Stimulated activated CD4-positive, alpha-beta T cell treated with anti-CD3 and anti-CD28 coated beads, Interleukin-2, amount 100 ng/mL, for 24 hours (primary cell): ENCODE data around the gene ZNF780A.
"Not testable (repeated sequence)": the region's sequence is repeated elsewhere in the genome, so short reads cannot be mapped to it uniquely, and the experiment has no call there.

Experiments
- DNase-seq, 2 donors: peaks; one replicate each; pipeline ENCODE4 v3.0.0-alpha.2; 2020

The ZNF780A gene

DNA sequence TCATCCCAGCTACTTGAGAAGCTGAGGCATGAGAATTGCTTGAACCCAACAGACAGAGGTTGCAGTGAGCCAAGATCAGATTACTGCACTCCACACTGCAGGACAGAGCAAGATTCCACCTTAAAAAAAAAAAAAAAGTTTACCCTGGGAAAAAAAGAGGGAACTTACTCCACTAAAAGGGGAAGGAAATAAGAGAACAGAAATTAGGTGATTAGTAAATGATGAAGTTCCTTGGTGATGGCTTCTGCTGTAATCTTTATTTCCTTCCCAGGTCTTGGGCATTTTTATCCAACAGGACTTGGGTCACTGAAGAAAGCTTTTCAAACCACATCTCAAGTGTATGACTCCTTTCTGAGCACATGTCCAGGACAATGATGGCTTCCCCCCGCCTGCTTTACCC, 9.3 kb downstream of the ZNF780A start:
- DNase-seq: no peak

- no peak for DNase-seq
These were observed 10.5 kb downstream of the ZNF780A start for GRCh38 chr19:40080289-40080688.

GRCh38 chr19:40078377-40078776, 12.4 kb downstream of the ZNF780A start:
- no peak for DNase-seq

DNA sequence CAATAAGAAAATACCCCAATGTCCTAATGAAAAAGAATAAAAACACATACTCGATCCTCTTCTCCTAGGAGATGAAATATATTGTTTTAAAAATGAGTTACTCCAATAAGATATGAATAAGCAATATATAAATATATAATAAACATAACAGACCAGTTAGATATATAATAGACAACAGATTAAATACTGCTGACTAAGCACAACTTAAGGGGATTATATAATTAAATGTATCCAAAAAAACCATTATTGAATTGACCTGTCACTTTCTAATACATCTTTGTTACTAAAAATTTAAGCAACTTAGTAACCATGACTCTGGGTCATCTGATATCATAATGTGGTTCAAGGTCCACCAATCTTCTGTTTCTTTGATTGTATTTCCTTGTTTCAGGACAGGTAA, 20.7 kb downstream of the ZNF780A start:
- DNase-seq: no peak

GRCh38 chr19:40059624-40060023, 31.1 kb downstream of the ZNF780A start:
- DNase-seq: no peak

DNA sequence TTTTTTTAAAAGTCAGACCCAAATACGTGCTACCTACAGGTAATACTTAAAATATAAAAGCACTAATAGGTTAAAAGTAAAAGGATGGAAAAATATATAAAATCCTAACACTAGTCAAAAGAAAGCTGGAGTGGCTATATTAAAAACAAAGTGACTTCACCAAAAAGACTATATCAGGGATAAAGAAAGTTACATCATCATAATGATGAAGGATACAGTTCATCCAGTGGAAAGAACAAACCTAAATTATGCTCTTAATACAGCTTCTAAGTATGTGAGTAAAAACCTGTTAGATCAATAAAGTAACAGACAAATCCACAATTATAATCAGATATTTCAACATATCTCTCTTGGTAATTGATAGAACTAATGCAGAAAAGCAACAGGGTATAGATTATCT, 33.6 kb downstream of the ZNF780A start:
- DNase-seq: no peak

- no peak for DNase-seq
These were observed 34.2 kb downstream of the ZNF780A start for GRCh38 chr19:40056505-40056904.

- peak; percentile 71 for DNase-seq
These were observed 34.8 kb downstream of the ZNF780A start, which contains the start of gene ZNF780B for GRCh38 chr19:40055832-40056504. ZNF780B (minus strand) TSS chr19:40056231; CDS start chr19:40050332, 5,899 bp downstream.

GRCh38 chr19:40055049-40055448, 35.7 kb downstream of the ZNF780A start:
- no peak for DNase-seq

DNA sequence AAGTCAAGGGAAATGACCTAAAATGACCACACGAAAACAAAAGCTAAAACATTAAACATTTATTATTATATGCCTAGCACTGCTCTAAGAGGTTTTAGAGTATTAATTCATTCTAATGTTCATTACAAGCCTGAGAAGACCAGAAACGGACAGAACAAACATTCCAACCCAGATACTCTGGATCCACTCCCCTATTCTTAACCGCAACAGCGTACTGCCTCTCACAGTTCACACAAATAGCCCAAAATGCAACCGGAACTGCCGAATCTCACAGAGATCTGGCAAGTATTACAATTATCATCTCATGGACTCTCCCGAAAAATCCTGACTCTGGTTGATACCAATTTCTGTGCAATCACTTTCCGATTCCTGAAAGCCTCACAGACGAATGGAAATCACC, 36.1 kb downstream of the ZNF780A start:
- no peak for DNase-seq

- DNase-seq: no peak
These were observed 37.3 kb downstream of the ZNF780A start for GRCh38 chr19:40053491-40053890.

DNA sequence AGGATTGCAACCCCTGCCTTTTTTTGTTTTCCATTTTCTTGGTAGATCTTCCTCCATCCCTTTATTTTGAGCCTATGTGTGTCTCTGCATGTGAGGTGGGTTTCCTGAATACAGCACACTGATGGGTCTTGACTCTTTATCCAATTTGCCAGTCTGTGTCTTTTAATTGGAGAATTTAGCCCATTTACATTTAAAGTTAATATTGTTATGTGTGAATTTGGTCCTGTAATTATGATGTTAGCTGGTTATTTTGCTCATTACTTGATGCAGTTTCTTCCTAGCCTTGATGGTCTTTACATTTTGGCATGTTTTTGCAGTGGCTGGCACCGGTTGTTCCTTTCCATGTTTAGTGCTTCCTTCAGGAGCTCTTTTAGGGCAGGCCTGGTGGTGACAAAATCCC, 49.0 kb downstream of the ZNF780A start:
- not testable (repeated sequence) for DNase-seq

DNA sequence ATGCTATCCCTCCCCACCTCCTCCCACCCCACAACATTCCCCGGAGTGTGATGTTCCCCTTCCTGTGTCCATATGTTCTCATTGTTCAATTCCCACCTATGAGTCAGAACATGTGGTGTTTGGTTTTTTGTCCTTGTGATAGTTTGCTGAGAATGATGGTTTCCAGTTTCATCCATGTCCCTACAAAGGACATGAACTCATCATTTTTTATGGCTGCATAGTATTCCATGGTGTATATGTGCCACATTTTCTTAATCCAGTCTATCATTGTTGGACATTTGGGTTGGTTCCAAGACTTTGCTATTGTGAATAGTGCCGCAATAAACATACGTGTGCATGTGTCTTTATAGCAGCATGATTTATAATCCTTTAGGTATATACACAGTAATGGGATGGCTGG, 52.7 kb downstream of the ZNF780A start:
- DNase-seq: not testable (repeated sequence)

GRCh38 chr19:40035996-40036395, 54.7 kb downstream of the ZNF780A start:
- no peak for DNase-seq

GRCh38 chr19:40033989-40034560, 56.7 kb downstream of the ZNF780A start:
- no peak for DNase-seq

DNA sequence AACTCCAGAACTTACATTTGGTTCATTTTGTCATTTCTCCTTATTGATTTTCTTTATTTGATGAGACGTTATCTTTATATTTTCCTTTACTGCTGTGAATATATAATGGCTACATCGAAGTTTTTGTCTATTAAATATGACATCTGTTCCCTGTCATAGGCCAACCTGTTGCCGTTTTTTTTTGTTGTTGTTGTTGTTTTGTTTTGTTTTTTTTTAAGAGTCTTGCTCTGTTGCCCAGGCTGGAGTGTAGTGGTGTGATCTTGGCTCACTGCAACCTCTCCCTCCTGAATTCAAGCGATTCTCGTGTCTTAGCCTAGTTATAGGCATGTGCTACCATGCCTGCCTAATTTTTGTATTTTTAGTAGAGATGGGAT, 64.2 kb downstream of the ZNF780A start:
- no peak for DNase-seq

DNA sequence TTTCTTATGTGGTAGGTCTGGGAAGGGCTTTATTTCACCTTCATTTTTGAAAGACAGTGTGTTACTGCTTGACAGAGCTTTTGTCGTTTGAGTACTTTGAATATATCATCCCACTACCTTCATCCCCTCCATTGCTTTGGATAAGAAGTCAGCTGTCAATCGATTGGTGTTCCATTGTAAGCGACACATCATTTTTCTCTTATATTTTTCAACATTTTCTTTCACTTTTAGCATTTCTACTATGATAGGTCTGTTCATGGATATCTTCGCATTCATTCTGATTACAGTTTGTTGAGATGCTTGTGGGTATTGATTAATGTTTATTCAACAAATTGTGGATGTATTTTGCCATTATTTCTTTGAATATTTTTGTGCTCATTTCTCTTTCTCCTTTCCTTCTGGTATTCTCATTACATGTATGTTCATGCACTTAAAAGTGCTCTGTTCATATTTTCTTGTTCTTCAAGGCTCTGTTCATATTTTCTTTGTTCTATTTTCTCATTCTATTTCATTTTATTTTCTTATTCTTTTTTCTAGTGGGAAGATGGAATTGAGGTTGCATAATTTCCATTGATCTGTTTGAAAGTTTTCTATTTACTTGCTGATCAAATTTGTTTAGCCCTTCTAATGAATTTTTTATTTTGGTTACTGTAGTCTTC, 64.7 kb downstream of the ZNF780A start:
- DNase-seq: no peak

GRCh38 chr19:40023969-40024368, 66.8 kb downstream of the ZNF780A start:
- no peak for DNase-seq
